H1 (cell line): ENCODE data around the gene ZNF415. TPM values are rescaled to one million over a fixed set of nuclear protein-coding genes. Genes with fewer than 3 reads are reported as not detected.

Source experiments
- CTCF ChIA-PET: fragments of 300-600 bp; sonication (Branson Sonifier 250); formaldehyde crosslinking; loops from one replicate; lab custom pipeline; 2021; ENCODE audit not compliant: partially characterized antibody; lab: Charles Lee
- POLR2A ChIA-PET: fragments of 300-600 bp; sonication (Branson Sonifier 250); formaldehyde crosslinking; loops from one replicate; lab custom pipeline; 2021; ENCODE audit warnings: inconsistent platforms; ENCODE audit not compliant: partially characterized antibody; lab: Charles Lee
- DNase-seq, 2 experiments: peaks; one replicate each; pipeline versions ENCODE4 v3.0.0 to v3.0.0-alpha.2; 2010 to 2022; ENCODE audit warnings: low spot score in 2 of 2, low read depth in 1 of 2, mixed read lengths in 1 of 2
- FAIRE-seq: peaks from 2 replicates; lab custom pipeline; 2011; peaks lifted over from hg19 to GRCh38; lab: Jason Lieb, UNC
- H2AFZ ChIP-seq: 2 replicates; pipeline ENCODE4 v1.8.1; 2012; ENCODE audit warnings: low read length, inconsistent platforms
- H2AK5ac ChIP-seq: 2 replicates; pipeline ENCODE4 v1.6.1; 2013; ENCODE audit warnings: low read depth, low read length
- H2BK120ac ChIP-seq: replicated peaks from 2 replicates; pipeline ENCODE3; 2013; ENCODE audit warnings: low read depth, low read length, inconsistent platforms
- H2BK12ac ChIP-seq: 2 replicates; pipeline ENCODE4 v1.6.1; 2013; ENCODE audit warnings: low read depth, low read length
- H2BK15ac ChIP-seq: 2 replicates; pipeline ENCODE4 v1.6.1; 2013; ENCODE audit warnings: low read length
- H2BK20ac ChIP-seq: 2 replicates; pipeline ENCODE4 v1.6.1; 2013; ENCODE audit warnings: low read length
- H2BK5ac ChIP-seq: 2 replicates; pipeline ENCODE4 v1.6.1; 2013; ENCODE audit warnings: low read depth, low read length
- H3K14ac ChIP-seq: 2 replicates; pipeline ENCODE4 v1.6.1; 2013; ENCODE audit warnings: inconsistent platforms; ENCODE audit not compliant: insufficient read length
- H3K18ac ChIP-seq: 2 replicates; pipeline ENCODE4 v1.6.1; 2013; ENCODE audit warnings: low read length; ENCODE audit errors: extremely low read depth
- H3K23ac ChIP-seq: 2 replicates; pipeline ENCODE4 v1.6.1; 2013; ENCODE audit warnings: inconsistent platforms; ENCODE audit not compliant: insufficient read length
- H3K23me2 ChIP-seq: 2 replicates; pipeline ENCODE4 v1.6.1; 2013; ENCODE audit warnings: low read depth, low read length
- H3K27ac ChIP-seq: 2 replicates; pipeline ENCODE4 v1.6.1; 2011; ENCODE audit warnings: low read depth, low read length, inconsistent platforms
- H3K27me3 ChIP-seq, 4 experiments: replicated peaks in 1 of 4; 1 replicate in 1 of 4; 2 replicates in 3 of 4; pipeline versions ENCODE4 v1.6.1 to v1.8.1; 2011 to 2013; ENCODE audit warnings: low read length in 3 of 4, mild to moderate bottlenecking in 3 of 4, inconsistent platforms in 2 of 4, mixed read lengths in 2 of 4, moderate library complexity in 1 of 4; ENCODE audit not compliant: control insufficient read depth in 3 of 4, insufficient read depth in 3 of 4; ENCODE audit errors: extremely low read depth in 1 of 4
- H3K36me3 ChIP-seq, 4 experiments: 2 replicates each; pipeline versions ENCODE4 v1.6.1 to v1.8.1; 2011 to 2013; ENCODE audit warnings: mild to moderate bottlenecking in 4 of 4, low read length in 3 of 4, moderate library complexity in 2 of 4, control low read depth in 1 of 4, inconsistent platforms in 1 of 4; ENCODE audit not compliant: insufficient read depth in 4 of 4, control insufficient read depth in 2 of 4
- H3K4ac ChIP-seq: replicated peaks from 2 replicates; pipeline ENCODE3; 2013; ENCODE audit warnings: low read length, low read depth, mixed read lengths, inconsistent platforms; ENCODE audit not compliant: insufficient read length
- H3K4me1 ChIP-seq, 4 experiments: replicated peaks in 1 of 4; 1 replicate in 1 of 4; 2 replicates in 3 of 4; pipeline versions ENCODE4 v1.6.1 to v1.8.1; 2011 to 2013; ENCODE audit warnings: low read length in 3 of 4, inconsistent platforms in 2 of 4, mixed read lengths in 1 of 4; ENCODE audit not compliant: insufficient read depth in 4 of 4, control insufficient read depth in 3 of 4
- H3K4me2 ChIP-seq, 2 experiments: 2 replicates each; pipeline versions ENCODE4 v1.6.1 to v1.8.1; 2011 to 2013; ENCODE audit warnings: low read depth in 2 of 2, low read length in 2 of 2, control low read depth in 1 of 2, inconsistent platforms in 1 of 2, mild to moderate bottlenecking in 1 of 2; ENCODE audit not compliant: insufficient read depth in 1 of 2
- H3K4me3 ChIP-seq, 4 experiments: fragments of 200-600, 300-600 bp in 1 of 4; sonication (generic), shearing (Covaris generic), sonication (Bioruptor Twin) in 1 of 4; 2 replicates each; pipeline versions ENCODE4 v1.5.1 to v1.8.1; 2011 to 2016; ENCODE audit warnings: low read length in 4 of 4, low read depth in 3 of 4, control low read depth in 2 of 4, inconsistent platforms in 2 of 4, mild to moderate bottlenecking in 2 of 4, mixed read lengths in 1 of 4, moderate library complexity in 1 of 4; ENCODE audit not compliant: insufficient read depth in 2 of 4; ENCODE audit errors: extremely low read depth in 1 of 4
- H3K56ac ChIP-seq: replicated peaks from 2 replicates; pipeline ENCODE3; 2013; ENCODE audit warnings: low read depth, mild to moderate bottlenecking, mixed read lengths, low read length, inconsistent platforms; ENCODE audit not compliant: insufficient read length
- H3K79me1 ChIP-seq: 2 replicates; pipeline ENCODE4 v1.6.1; 2013; ENCODE audit warnings: low read depth, low read length, control low read depth
- H3K79me2 ChIP-seq, 2 experiments: 2 replicates each; pipeline versions ENCODE4 v1.6.1 to v1.8.1; 2012 to 2013; ENCODE audit warnings: low read length in 2 of 2, mild to moderate bottlenecking in 2 of 2, inconsistent platforms in 1 of 2; ENCODE audit not compliant: insufficient read depth in 2 of 2, control insufficient read depth in 1 of 2
- H3K9ac ChIP-seq, 4 experiments: replicated peaks in 1 of 4; 1 replicate in 1 of 4; 2 replicates in 3 of 4; pipeline versions ENCODE4 v1.6.1 to v1.8.1; 2011 to 2013; ENCODE audit warnings: low read depth in 3 of 4, low read length in 3 of 4, control low read depth in 2 of 4, mild to moderate bottlenecking in 2 of 4, moderate library complexity in 2 of 4, inconsistent platforms in 1 of 4; ENCODE audit errors: extremely low read depth in 1 of 4
- H3K9me3 ChIP-seq, 2 experiments: 2 replicates each; pipeline versions ENCODE4 v1.6.1 to v1.8.1; 2012 to 2013; ENCODE audit warnings: mild to moderate bottlenecking in 2 of 2, moderate library complexity in 2 of 2, control low read depth in 1 of 2, inconsistent platforms in 1 of 2, low read depth in 1 of 2, low read length in 1 of 2, mixed read lengths in 1 of 2; ENCODE audit not compliant: insufficient read depth in 2 of 2
- H4K20me1 ChIP-seq, 2 experiments: replicated peaks in 1 of 2; 2 replicates each; pipeline versions ENCODE3 to v1.8.1; 2011 to 2013; ENCODE audit warnings: inconsistent platforms in 2 of 2, low read length in 2 of 2, mild to moderate bottlenecking in 1 of 2; ENCODE audit not compliant: insufficient read depth in 2 of 2, control insufficient read depth in 1 of 2
- H4K5ac ChIP-seq: 2 replicates; pipeline ENCODE4 v1.6.1; 2013; ENCODE audit warnings: low read length, low read depth, mixed read lengths, inconsistent platforms; ENCODE audit not compliant: insufficient read length
- H4K8ac ChIP-seq: 2 replicates; pipeline ENCODE4 v1.8.0; 2013; ENCODE audit warnings: mild to moderate bottlenecking, moderate library complexity, low read length, inconsistent platforms; ENCODE audit not compliant: insufficient read depth; ENCODE audit errors: extremely low read depth
- H4K91ac ChIP-seq: replicated peaks from 2 replicates; pipeline ENCODE3; 2013; ENCODE audit warnings: low read length, mixed read lengths, inconsistent platforms; ENCODE audit not compliant: insufficient read length
- BACH1 ChIP-seq: IDR thresholded peaks from 2 replicates; pipeline ENCODE4 v1.6.1; 2012; ENCODE audit warnings: low read length, improper control_type of control experiment
- CTBP2 ChIP-seq: IDR thresholded peaks from 2 replicates; pipeline ENCODE4 v1.7.0; 2011; ENCODE audit warnings: borderline replicate concordance, mild to moderate bottlenecking, moderate library complexity, mixed read lengths, low read length; ENCODE audit not compliant: insufficient read depth, insufficient read length
- EGR1 ChIP-seq: IDR thresholded peaks from 2 replicates; pipeline ENCODE4 v1.6.1; 2011; ENCODE audit warnings: low read depth, low read length, borderline replicate concordance
- HDAC2 ChIP-seq, 2 experiments: fragments of 300-600 bp in 1 of 2; sonication (generic) in 1 of 2; IDR thresholded peaks; 2 replicates each; pipeline ENCODE4 v1.6.1; 2011 to 2012; ENCODE audit warnings: low read depth in 2 of 2, low read length in 2 of 2, mild to moderate bottlenecking in 2 of 2, moderate library complexity in 2 of 2, borderline replicate concordance in 1 of 2, inconsistent platforms in 1 of 2
- JUND ChIP-seq: IDR thresholded peaks from 2 replicates; pipeline ENCODE4 v1.6.1; 2011; ENCODE audit warnings: mild to moderate bottlenecking, improper control_type of control experiment, low read length
- POU5F1 ChIP-seq: IDR thresholded peaks from 2 replicates; pipeline ENCODE4 v1.6.1; 2011; ENCODE audit warnings: low read depth, mild to moderate bottlenecking, low read length, moderate library complexity
- RFX5 ChIP-seq: IDR thresholded peaks from 2 replicates; pipeline ENCODE4 v1.6.1; 2011; ENCODE audit warnings: low read depth, low read length, improper control_type of control experiment, borderline replicate concordance
- RXRA ChIP-seq: IDR thresholded peaks from 2 replicates; pipeline ENCODE4 v1.6.1; 2011; ENCODE audit warnings: low read depth, mild to moderate bottlenecking, low read length, moderate library complexity; ENCODE audit not compliant: insufficient read depth
- SIN3A ChIP-seq, 2 experiments: IDR thresholded peaks in 1 of 2; conservative IDR thresholded peaks in 1 of 2; 2 replicates each; pipeline ENCODE4 v1.6.1; 2011 to 2012; ENCODE audit warnings: low read length in 2 of 2, improper control_type of control experiment in 1 of 2, low read depth in 1 of 2, mild to moderate bottlenecking in 1 of 2
- SIRT6 ChIP-seq: IDR thresholded peaks from one replicate; pipeline ENCODE4 v1.7.1; 2012; ENCODE audit warnings: low read length, inconsistent platforms
- SP4 ChIP-seq: IDR thresholded peaks from 2 replicates; pipeline ENCODE4 v1.6.1; 2012; ENCODE audit warnings: low read length, inconsistent platforms
- TCF12 ChIP-seq: IDR thresholded peaks from 2 replicates; pipeline ENCODE4 v1.6.1; 2011; ENCODE audit warnings: low read depth, mild to moderate bottlenecking, low read length
- WGBS, 2 experiments: shearing (Covaris generic) in 1 of 2; methylation state at CpG; one replicate each; pipeline versions ENCODE4 v1.1.6 to v1.1.7; 2013 to 2015; ENCODE audit warnings: low lambda C conversion rate in 2 of 2, mixed read lengths in 2 of 2, inconsistent platforms in 1 of 2, low coverage in 1 of 2, missing lambda C conversion rate in 1 of 2; ENCODE audit not compliant: insufficient replicate concordance in 2 of 2, insufficient coverage in 1 of 2, insufficient read length in 1 of 2; ENCODE audit errors: extremely low coverage in 1 of 2, missing lambda C conversion rate in 1 of 2; 5-methylcytosine and 5-hydroxymethylcytosine counted together
- polyA plus RNA-seq, 7 experiments: library from polyadenylated mRNA; depleted of rRNA in 3 of 7; stranded (reverse) in 5 of 7; unstranded in 2 of 7; fragments of >200 nt in 5 of 7; fragments of 200-250 nt in 2 of 7; gene quantifications; 1 replicate in 5 of 7; 2 replicates in 1 of 7; 4 replicates in 1 of 7; pipeline versions ENCODE4 v1.2.1 to v1.2.3, GENCODE V29; 2011 to 2013; ENCODE audit warnings: missing spikeins in 2 of 7, mixed read lengths in 2 of 7
- total RNA-seq: library from RNA; stranded (reverse); fragmentation: NEBNext Ultra II Directional; extraction: Animal tissue kit (Norgen Biotek cat#: 25700); gene quantifications from 2 replicates; pipeline ENCODE4 v1.2.1, GENCODE V29; 2021
- TF ChIP-seq, protein P1 (sequence below): IDR thresholded peaks from 2 replicates; pipeline ENCODE4 v1.6.1; 2011; ENCODE audit warnings: low read length, improper control_type of control experiment

The ZNF415 gene
- total and polyA plus RNA-seq, 2 of the 8 experiments (the other 6 are each of a cell fraction or from before 2014, with no cell fraction given): 5.8 to 9.7 TPM

DNA sequence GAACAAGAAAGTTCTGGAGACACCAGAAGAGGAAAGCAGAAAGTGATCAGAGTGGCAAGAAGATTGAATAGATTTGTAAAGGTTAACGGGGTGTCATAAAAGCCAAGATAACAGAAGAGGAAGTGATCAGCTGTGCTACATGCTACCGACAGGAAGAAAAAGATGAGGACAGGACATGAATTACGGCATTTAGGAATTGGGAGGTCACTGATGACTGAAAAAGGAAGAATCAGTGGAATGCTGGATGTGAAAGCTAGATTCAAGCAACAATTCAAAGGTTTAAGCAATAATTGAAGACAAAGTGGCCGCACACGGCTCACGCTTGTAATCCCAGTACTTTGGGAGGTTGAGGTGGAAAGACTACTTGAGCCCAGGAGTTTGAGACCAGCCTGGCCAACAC lies 44.6 kb downstream of the ZNF415 start:
- no peak overlapping the region for H2BK5ac ChIP-seq
- DNase-seq (no peak), FAIRE-seq (no peak)
- TF ChIP-seq SIRT6: no peak
- no peak for TF ChIP-seq RXRA
- TF ChIP-seq EGR1: no peak
- no peak for TF ChIP-seq HDAC2 (IDR thresholded peaks at IDR 0.05; ENCODE audit: borderline replicate concordance in 1 of 2, low read depth in 2 of 2, low read length in 2 of 2)
- no peak for TF ChIP-seq CTBP2
- TF ChIP-seq SP4: no peak
- no peak for TF ChIP-seq TCF12
- TF ChIP-seq, protein P1, sequence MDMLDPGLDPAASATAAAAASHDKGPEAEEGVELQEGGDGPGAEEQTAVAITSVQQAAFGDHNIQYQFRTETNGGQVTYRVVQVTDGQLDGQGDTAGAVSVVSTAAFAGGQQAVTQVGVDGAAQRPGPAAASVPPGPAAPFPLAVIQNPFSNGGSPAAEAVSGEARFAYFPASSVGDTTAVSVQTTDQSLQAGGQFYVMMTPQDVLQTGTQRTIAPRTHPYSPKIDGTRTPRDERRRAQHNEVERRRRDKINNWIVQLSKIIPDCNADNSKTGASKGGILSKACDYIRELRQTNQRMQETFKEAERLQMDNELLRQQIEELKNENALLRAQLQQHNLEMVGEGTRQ: no peak
- TF ChIP-seq POU5F1: no peak
- no peak for TF ChIP-seq SIN3A (conservative IDR thresholded peaks at IDR 0.05 in 1 of 2, IDR thresholded peaks at IDR 0.05 in 1 of 2; ENCODE audit: low read depth in 1 of 2, low read length in 2 of 2)
- no peak for TF ChIP-seq RFX5
- TF ChIP-seq JUND: no peak
- no peak for TF ChIP-seq BACH1
- H3K4me2 ChIP-seq: no peak overlapping the region
- ChIA-PET CTCF (interaction anchor here (2.5 kb wide), 1 partner anchor 11 kb away, joined by 5 read pairs; no protein-coding TSS in a partner anchor), POLR2A (no interaction called here)
- no peak overlapping the region for H3K4me3 ChIP-seq
- H3K9me3 ChIP-seq: no peaks in the 10 kb centered on the region
- no peak overlapping the region for H3K4ac ChIP-seq
- no peak overlapping the region for H3K18ac ChIP-seq
- H4K8ac ChIP-seq: no peak overlapping the region
- no peak overlapping the region for H2AK5ac ChIP-seq
- H2BK20ac ChIP-seq: no peak overlapping the region
- no peak overlapping the region for H3K9ac ChIP-seq
- peaks cover 0 to 3% (median 0%) of the 10 kb centered on the region in 4 experiments; a peak in 1 of 7 replicates for H3K4me1 ChIP-seq
- peaks cover 6 to 40% (median 18%) of the 10 kb centered on the region in 4 experiments; a peak in 6 of 8 replicates for H3K36me3 ChIP-seq
- no peak overlapping the region for H4K91ac ChIP-seq
- H3K23me2 ChIP-seq: no peaks in the 10 kb centered on the region
- WGBS, 2 experiments: 96% methylated on average over 6 of the region's 6 CpGs; no CpG with 5 or more reads in 1 of the 2 experiments
- no peak overlapping the region for H4K5ac ChIP-seq
- no peak overlapping the region for H2BK12ac ChIP-seq
- H3K56ac ChIP-seq: no peak overlapping the region
- no peaks in the 10 kb centered on the region for H3K27me3 ChIP-seq
- H3K14ac ChIP-seq: no peak overlapping the region
- H2BK15ac ChIP-seq: no peak overlapping the region
- peaks cover 0 to 6% of the 10 kb centered on the region in 2 experiments; a peak in 1 of 4 replicates for H3K79me2 ChIP-seq
- peaks cover 1 to 6% of the 10 kb centered on the region in 2 experiments for H4K20me1 ChIP-seq
- H3K79me1 ChIP-seq: peaks cover 2% of the 10 kb centered on the region; the same call in 1 of the 2 replicates
- no peak overlapping the region for H2AFZ ChIP-seq
- no peak overlapping the region for H3K27ac ChIP-seq
- no peak overlapping the region for H2BK120ac ChIP-seq
- H3K23ac ChIP-seq: no peak overlapping the region
